K562 (cell line): ENCODE results near the gene ACY1. TPM values are rescaled to one million over a fixed set of nuclear protein-coding genes. Genes with fewer than 3 reads are reported as not detected.
"Not testable (repeated sequence)": the region's sequence is repeated elsewhere in the genome, so short reads cannot be mapped to it uniquely, and the experiment has no call there.

Source experiments
- ATAC-seq: fragments of 200-7000 bp; cut with Tn5 transposase; 3 replicates; pipeline ENCODE4 v1.9.1; 2020; ENCODE audit warnings: moderate library complexity
- BruUV-seq: library from RNA; stranded (reverse); fragments of 400-500 nt; replicated peaks from 2 replicates; lab custom pipeline; 2021; lab: Mats Ljungman, UMichigan
- CTCF ChIA-PET: fragments of 300-600 bp; formaldehyde crosslinking; extraction: SDS; loops from one replicate; lab custom pipeline; 2021; ENCODE audit warnings: low intra/inter-chr PET ratio; lab: Yijun Ruan, JAX
- POLR2A ChIA-PET: fragments of 300-600, 350-650 bp; sonication (Branson Sonifier 250); formaldehyde crosslinking; extraction: SDS; loops from one replicate; lab custom pipeline; 2021; ENCODE audit warnings: antibody characterized with exemption, inconsistent platforms; lab: Yijun Ruan, JAX
- DNase-seq, 4 experiments: peaks; one replicate each; pipeline versions ENCODE4 v3.0.0 to v3.0.0-alpha.2; 2011 to 2018; ENCODE audit warnings: low spot score in 3 of 4, mixed read lengths in 3 of 4; ENCODE audit errors: extremely low read depth in 1 of 4
- FAIRE-seq: peaks from 2 replicates; lab custom pipeline; 2011; peaks lifted over from hg19 to GRCh38; lab: Jason Lieb, UNC
- H2AFZ ChIP-seq: 2 replicates; pipeline ENCODE4 v1.6.0; 2011; ENCODE audit warnings: low read depth, low read length, control low read depth, inconsistent platforms
- H3K27ac ChIP-seq: fragments of 200-600 bp; 3 replicates; pipeline ENCODE4 v1.8.0; 2011; ENCODE audit warnings: low read depth, mild to moderate bottlenecking, control low read depth, inconsistent platforms, low read length, moderate library complexity, mixed read lengths; ENCODE audit errors: extremely low read depth
- H3K27me3 ChIP-seq, 2 experiments: fragments of 300-600 bp in 1 of 2; 2 replicates in 1 of 2; 3 replicates in 1 of 2; pipeline versions ENCODE4 v1.6.0 to v1.8.0; 2011; ENCODE audit warnings: inconsistent platforms in 2 of 2, low read length in 2 of 2, mild to moderate bottlenecking in 1 of 2, mixed read lengths in 1 of 2, moderate library complexity in 1 of 2; ENCODE audit not compliant: control insufficient read depth in 2 of 2, insufficient read depth in 2 of 2
- H3K36me3 ChIP-seq: fragments of 300-600 bp; 3 replicates; pipeline ENCODE4 v1.8.0; 2011; ENCODE audit warnings: mild to moderate bottlenecking, low read length, inconsistent platforms; ENCODE audit not compliant: control insufficient read depth, insufficient read depth
- H3K4me1 ChIP-seq, 2 experiments: fragments of 200-600 bp in 1 of 2; replicated peaks in 1 of 2; 2 replicates in 1 of 2; 3 replicates in 1 of 2; pipeline versions ENCODE4 v1.5.1 to v1.8.0; 2011; ENCODE audit warnings: inconsistent platforms in 2 of 2, low read length in 2 of 2, mild to moderate bottlenecking in 1 of 2, mixed read lengths in 1 of 2, moderate library complexity in 1 of 2; ENCODE audit not compliant: control insufficient read depth in 2 of 2, insufficient read depth in 2 of 2
- H3K4me2 ChIP-seq: 2 replicates; pipeline ENCODE4 v1.6.1; 2011; ENCODE audit warnings: low read length, control low read depth, inconsistent platforms, mixed read lengths; ENCODE audit not compliant: insufficient read depth
- H3K4me3 ChIP-seq: fragments of 200-600 bp; sonication (generic), shearing (Covaris generic); 2 replicates; pipeline ENCODE4 v1.5.1; 2016; ENCODE audit warnings: control low read depth, inconsistent platforms
- H3K79me2 ChIP-seq: fragments of 200-600 bp; 3 replicates; pipeline ENCODE4 v1.8.0; 2011; ENCODE audit warnings: low read length, inconsistent platforms; ENCODE audit not compliant: control insufficient read depth, insufficient read depth
- H3K9ac ChIP-seq, 2 experiments: 2 replicates each; pipeline versions ENCODE4 v1.6.0 to v1.6.1; 2011; ENCODE audit warnings: low read depth in 2 of 2, low read length in 2 of 2, control low read depth in 1 of 2, inconsistent platforms in 1 of 2, mild to moderate bottlenecking in 1 of 2, mixed read lengths in 1 of 2; ENCODE audit not compliant: insufficient read depth in 1 of 2
- H3K9me1 ChIP-seq: one replicate; pipeline ENCODE4 v1.6.0; 2011; ENCODE audit warnings: inconsistent platforms, mild to moderate bottlenecking, low read length, moderate library complexity; ENCODE audit not compliant: control insufficient read depth, insufficient read depth
- H3K9me3 ChIP-seq: replicated peaks from 2 replicates; pipeline ENCODE4 v1.5.1; 2011; ENCODE audit warnings: low read depth, low read length, inconsistent platforms; ENCODE audit not compliant: control insufficient read depth, insufficient read depth
- H4K20me1 ChIP-seq: replicated peaks from 2 replicates; pipeline ENCODE4 v1.6.1; 2011; ENCODE audit warnings: low read length, inconsistent platforms, mixed read lengths; ENCODE audit not compliant: control insufficient read depth, insufficient read depth
- E2F3 ChIP-seq: fragments of 250-450 bp; sonication (Bioruptor Pico); IDR thresholded peaks from 2 replicates; pipeline ENCODE4 v1.4.0; 2020; ENCODE audit warnings: mild to moderate bottlenecking
- POLR2G ChIP-seq: fragments of 200-400 bp; formaldehyde crosslinking; IDR thresholded peaks from 2 replicates; pipeline ENCODE4 v1.6.1; 2017; ENCODE audit warnings: low read depth, mild to moderate bottlenecking, antibody characterized with exemption, low read length, moderate library complexity
- RBFOX2 ChIP-seq: fragments of 200-400 bp; formaldehyde crosslinking; IDR thresholded peaks from 2 replicates; pipeline ENCODE4 v1.6.1; 2017; ENCODE audit warnings: low read depth, mild to moderate bottlenecking, low read length, moderate library complexity
- ZC3H4 ChIP-seq: sonication (generic); formaldehyde crosslinking; IDR thresholded peaks from 2 replicates; pipeline ENCODE4 v1.9.0; 2021; ENCODE audit warnings: missing genetic modification reagents, borderline replicate concordance
- WGBS: fragments of 100-300 bp; shearing (Covaris generic); methylation state at CpG from one replicate; pipeline ENCODE4 v1.1.6; 2016; ENCODE audit warnings: low coverage, mixed read lengths; ENCODE audit not compliant: insufficient coverage; ENCODE audit errors: missing lambda C conversion rate; 5-methylcytosine and 5-hydroxymethylcytosine counted together
- in situ Hi-C: fragments of 300-500 bp; cut with MboI; formaldehyde crosslinking; loops from 4 replicates; pipeline ENCODE4 v1.15.0; 2018; ENCODE audit warnings: inconsistent platforms, mixed read lengths
- intact Hi-C: fragments of 100-400 bp; cut with micrococcal nuclease; formaldehyde crosslinking; loops from 2 replicates; pipeline ENCODE4 v1.14.2; 2022
- polyA plus RNA-seq, 8 experiments: library from polyadenylated mRNA; depleted of rRNA in 4 of 8; stranded (reverse) in 5 of 8; unstranded in 3 of 8; fragments of >200 nt; fragmentation: Nextera tagmentation in 2 of 8; fragmentation: Illumina TruSeq in 1 of 8; extraction: Ambion mirVana in 2 of 8; extraction: Trizol in 1 of 8; gene quantifications; 2 replicates each; pipeline versions ENCODE4 v1.2.1 to v1.2.3, GENCODE V29; 2011 to 2014; ENCODE audit warnings: inconsistent platforms in 1 of 8, missing spikeins in 1 of 8
- total RNA-seq, 7 experiments: library from RNA; depleted of rRNA in 6 of 7; stranded (reverse); fragments of >200 nt in 6 of 7; fragmentation: Illumina TruSeq in 2 of 7; extraction: Trizol in 2 of 7; gene quantifications; 2 replicates each; pipeline versions ENCODE4 v1.2.1 to v1.2.3, GENCODE V29; 2011 to 2021; ENCODE audit warnings: low replicate concordance in 1 of 7
- TF ChIP-seq, protein P1 (sequence below), 3 experiments: fragments of 200-800 bp in 1 of 3; sonication (Bioruptor generic) in 1 of 3; sonication (generic) in 1 of 3; formaldehyde crosslinking in 1 of 3; IDR thresholded peaks; 2 replicates each; pipeline versions ENCODE4 v1.6.1 to v1.8.0; 2016 to 2022; ENCODE audit warnings: mild to moderate bottlenecking in 2 of 3, missing compliant biosample characterization in 2 of 3, missing genetic modification characterization in 2 of 3, missing genetic modification reagents in 1 of 3

ACY1 gene
- total and polyA plus RNA-seq, 9 of the 15 experiments (the other 6 are each of a cell fraction or from before 2014, with no cell fraction given) = 70.7 to 195 (median 123) TPM

DNA sequence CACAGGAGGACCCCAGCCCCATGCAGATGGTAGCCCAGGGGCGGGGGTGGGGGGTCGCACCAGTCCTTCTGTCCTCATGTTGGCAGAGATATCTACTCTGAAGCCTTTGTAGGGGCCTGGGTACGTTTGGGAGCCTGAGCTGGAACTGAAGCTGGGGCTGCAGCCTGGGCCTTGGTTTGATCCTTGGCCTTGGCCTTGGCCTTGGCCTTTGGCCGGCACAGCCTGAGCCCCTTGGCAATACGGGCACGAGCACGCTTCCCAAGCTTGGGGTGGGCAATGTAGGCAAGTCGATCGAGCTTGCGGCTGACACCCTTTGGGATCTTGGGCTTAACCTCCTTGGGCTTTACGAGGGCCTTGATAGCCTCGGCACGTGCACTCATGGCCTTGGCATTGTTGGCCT is 10.3 kb downstream of the ACY1 start:
- H3K9me1 ChIP-seq, H2AFZ ChIP-seq, in situ Hi-C loops, BruUV-seq, H3K27ac ChIP-seq, DNase-seq, H4K20me1 ChIP-seq, ATAC-seq, CTCF ChIA-PET, intact Hi-C loops, H3K4me3 ChIP-seq, H3K9me3 ChIP-seq, FAIRE-seq, H3K27me3 ChIP-seq: not testable (repeated sequence)
- TF ChIP-seq RBFOX2 (peak; percentile 61), POLR2G (peak; percentile 52)
- H3K4me2 ChIP-seq = peak overlapping the region; percentile 96
- peak overlapping the region; percentile 96 to 99; a peak in 3 of 4 replicates for H3K9ac ChIP-seq
- POLR2A ChIA-PET = interaction anchor here (0.6 to 6.0 kb wide), 6 partner anchors 11 to 1774 kb away, joined by 3 to 105 read pairs (median 4); partner anchors contain the start of genes ABHD14A, ABHD14B, ACY1 and POC1A
- peaks cover 25 to 39% of the 10 kb centered on the region in 2 experiments for H3K4me1 ChIP-seq
- peaks cover 37% of the 10 kb centered on the region for H3K79me2 ChIP-seq
- H3K36me3 ChIP-seq = peaks cover 41% of the 10 kb centered on the region
- 54% methylated on average over 2 of the region's 13 CpGs for WGBS

DNA sequence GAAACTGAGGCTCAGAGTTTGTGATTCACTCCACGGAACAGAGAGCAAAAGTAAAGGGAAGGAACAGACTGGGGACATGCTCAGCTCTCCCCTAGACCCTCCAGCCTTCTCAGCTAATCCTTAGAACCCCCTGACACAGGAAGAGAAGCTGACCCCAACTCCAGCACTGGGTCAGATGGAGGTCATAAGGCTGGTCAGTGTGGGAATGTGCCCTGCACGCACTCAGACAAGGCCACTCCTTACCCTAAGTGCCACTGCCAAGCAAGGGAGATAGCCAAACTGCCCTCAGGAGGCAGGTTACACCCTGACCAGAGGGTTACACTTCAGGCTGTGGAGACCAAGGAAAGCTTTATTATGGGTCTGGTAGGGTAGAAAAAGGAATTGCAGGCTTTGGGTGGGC is 11.2 kb downstream of the ACY1 start:
- Histone ChIP-seq H3K27me3 (no peaks in the 10 kb centered on the region), H3K27ac (peak overlapping the region; percentile 80), H3K79me2 (peaks cover 37% of the 10 kb centered on the region), H3K9ac (peak overlapping the region; percentile 96 to 99), H3K4me2 (peak overlapping the region; percentile 96), H3K36me3 (peaks cover 34% of the 10 kb centered on the region), H3K4me1 (peaks cover 27 to 43% of the 10 kb centered on the region in 2 experiments), H4K20me1 (peaks cover 6% of the 10 kb centered on the region; the same call in 1 of the 2 replicates), H3K4me3 (peak overlapping the region; percentile 67), H3K9me3 (0 out of 2 replicates have a peak, but pooled peaks cover 3% of the 10 kb centered on the region), H2AFZ (no peak overlapping the region), H3K9me1 (no peaks in the 10 kb centered on the region)
- CTCF ChIA-PET = no interaction called here
- no peak for TF ChIP-seq ZC3H4 (CRISPR knock-in tag)
- TF ChIP-seq E2F3 (CRISPR knock-in tag) = no peak
- TF ChIP-seq, protein P1, sequence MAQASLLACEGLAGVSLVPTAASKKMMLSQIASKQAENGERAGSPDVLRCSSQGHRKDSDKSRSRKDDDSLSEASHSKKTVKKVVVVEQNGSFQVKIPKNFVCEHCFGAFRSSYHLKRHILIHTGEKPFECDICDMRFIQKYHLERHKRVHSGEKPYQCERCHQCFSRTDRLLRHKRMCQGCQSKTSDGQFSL (CRISPR knock-in tag; IDR thresholded peaks at IDR 0.05) = 0 out of 2 replicates have a peak, but pooled peaks have one; percentile 35
- TF ChIP-seq, protein P1 (tag; IDR thresholded peaks at IDR 0.05) = no peak
- no TSS peak for BruUV-seq
- no peak for FAIRE-seq
- POLR2A ChIA-PET = interaction anchor here (0.7 to 6.0 kb wide), 5 partner anchors 8 to 62 kb away, joined by 3 to 105 read pairs (median 10); partner anchors contain the start of genes ABHD14B and ACY1
- peak in 1 of 4 experiments; percentile 18 for DNase-seq
- intact Hi-C loops = no loop called here
- no peak for ATAC-seq
- in situ Hi-C loops = no loop called here
- no CpG with 5 or more reads among the region's 2 CpGs for WGBS
